HCT116 (cell line): ENCODE data around the gene NPSR1. TPM values are rescaled to one million over a fixed set of nuclear protein-coding genes. Genes with fewer than 3 reads are reported as not detected.

Experiments used
- ATAC-seq: fragments of 200-7000 bp; cut with Tn5 transposase; 2 replicates; pipeline ENCODE4 v1.9.1; 2020; ENCODE audit warnings: mild to moderate bottlenecking, moderate library complexity
- BruUV-seq: library from RNA; stranded (reverse); fragments of 400-500 nt; replicated peaks from 2 replicates; lab custom pipeline; 2021; lab: Mats Ljungman, UMichigan
- CTCF ChIA-PET: fragments of 300-600 bp; sonication (Branson Sonifier 250); formaldehyde crosslinking; loops from one replicate; lab custom pipeline; 2021; ENCODE audit warnings: antibody characterized with exemption; lab: Charles Lee
- POLR2A ChIA-PET: fragments of 300-600, 350-600 bp; sonication (Branson Sonifier 250); formaldehyde crosslinking; loops from one replicate; lab custom pipeline; 2021; ENCODE audit warnings: antibody characterized with exemption; lab: Charles Lee
- RAD21 ChIA-PET, 2 experiments: fragments of 300-600 bp; sonication (Branson Sonifier 250); formaldehyde crosslinking; loops; one replicate each; lab custom pipeline; 2023; ENCODE audit warnings: low total read pairs in 2 of 2; ENCODE audit not compliant: uncharacterized antibody in 2 of 2, unreplicated experiment in 2 of 2, low non-redundant PET in 1 of 2; lab: Charles Lee
- DNase-seq: peaks from one replicate; pipeline ENCODE4 v3.0.0-alpha.2; 2010; ENCODE audit warnings: low read depth, low spot score
- H2AFZ ChIP-seq: fragments of 200-600 bp; shearing (Covaris generic), sonication (generic); 2 replicates; pipeline ENCODE4 v1.6.1; 2017; ENCODE audit warnings: low read depth, mixed run types, mixed read lengths, antibody characterized with exemption, low read length; ENCODE audit not compliant: poor library complexity, severe bottlenecking
- H3K27ac ChIP-seq: 2 replicates; pipeline ENCODE4 v1.5.1; 2012; ENCODE audit warnings: low read depth, low read length
- H3K27me3 ChIP-seq: fragments of 200-600 bp; sonication (generic); 2 replicates; pipeline ENCODE4 v1.6.1; 2016; ENCODE audit warnings: mixed run types, low read length, mixed read lengths; ENCODE audit not compliant: insufficient read depth
- H3K36me3 ChIP-seq, 2 experiments: fragments of 200-500 bp in 1 of 2; fragments of 200-600 bp in 1 of 2; sonication (Bioruptor generic) in 1 of 2; sonication (generic) in 1 of 2; 2 replicates each; pipeline versions ENCODE4 v1.5.1 to v1.6.1; 2014 to 2016; ENCODE audit warnings: low read length in 2 of 2, inconsistent platforms in 1 of 2, mixed read lengths in 1 of 2, mixed run types in 1 of 2; ENCODE audit not compliant: insufficient read depth in 2 of 2, control insufficient read depth in 1 of 2
- H3K4me1 ChIP-seq, 2 experiments: fragments of 200-600 bp in 1 of 2; sonication (generic) in 1 of 2; 2 replicates each; pipeline versions ENCODE4 v1.5.1 to v1.6.1; 2012 to 2017; ENCODE audit warnings: low read length in 2 of 2, inconsistent platforms in 1 of 2, mild to moderate bottlenecking in 1 of 2, mixed read lengths in 1 of 2, mixed run types in 1 of 2, moderate library complexity in 1 of 2; ENCODE audit not compliant: insufficient read depth in 2 of 2, control insufficient read depth in 1 of 2
- H3K4me2 ChIP-seq: fragments of 200-600 bp; sonication (generic); 2 replicates; pipeline ENCODE4 v1.6.1; 2017; ENCODE audit warnings: mixed run types, low read length, mixed read lengths
- H3K4me3 ChIP-seq, 2 experiments: fragments of 200-600 bp in 1 of 2; sonication (generic) in 1 of 2; replicated peaks in 1 of 2; 2 replicates each; pipeline ENCODE4 v1.5.1; 2011 to 2016; ENCODE audit warnings: low read length in 2 of 2, control low read depth in 1 of 2, low read depth in 1 of 2, mild to moderate bottlenecking in 1 of 2, mixed read lengths in 1 of 2, mixed run types in 1 of 2
- H3K79me2 ChIP-seq: fragments of 200-600 bp; sonication (generic); 2 replicates; pipeline ENCODE4 v1.6.1; 2017; ENCODE audit warnings: mild to moderate bottlenecking, mixed run types, low read length, moderate library complexity, mixed read lengths; ENCODE audit not compliant: insufficient read depth
- H3K9ac ChIP-seq: fragments of 200-600 bp; sonication (generic); 2 replicates; pipeline ENCODE4 v1.6.1; 2016; ENCODE audit warnings: low read length, mixed read lengths
- H3K9me2 ChIP-seq: fragments of 200-600 bp; sonication (generic), shearing (Covaris generic); 2 replicates; pipeline ENCODE4 v1.6.1; 2017; ENCODE audit warnings: mixed run types, mild to moderate bottlenecking, moderate library complexity; ENCODE audit not compliant: insufficient read depth
- H3K9me3 ChIP-seq, 2 experiments: fragments of 200-500 bp in 1 of 2; fragments of 200-600 bp in 1 of 2; sonication (Bioruptor generic) in 1 of 2; sonication (generic) in 1 of 2; 2 replicates each; pipeline ENCODE4 v1.6.1; 2014 to 2017; ENCODE audit warnings: low read length in 2 of 2, mixed read lengths in 2 of 2, inconsistent platforms in 1 of 2, low read depth in 1 of 2, mild to moderate bottlenecking in 1 of 2, mixed run types in 1 of 2, moderate library complexity in 1 of 2; ENCODE audit not compliant: control insufficient read depth in 1 of 2, insufficient read depth in 1 of 2
- H4K20me1 ChIP-seq: fragments of 200-600 bp; sonication (generic), shearing (Covaris generic); 2 replicates; pipeline ENCODE4 v1.6.1; 2017; ENCODE audit warnings: mixed run types, mild to moderate bottlenecking, moderate library complexity; ENCODE audit not compliant: insufficient read depth
- CBX3 ChIP-seq: IDR thresholded peaks from 2 replicates; pipeline ENCODE4 v1.6.1; 2012; ENCODE audit warnings: low read depth
- CEBPB ChIP-seq: IDR thresholded peaks from 2 replicates; pipeline ENCODE4 v1.6.1; 2012; ENCODE audit warnings: low read depth
- CTCF ChIP-seq, 3 experiments: fragments of 200-600 bp in 1 of 3; sonication (generic) in 1 of 3; IDR thresholded peaks in 2 of 3; conservative IDR thresholded peaks in 1 of 3; 2 replicates each; pipeline ENCODE4 v1.5.1; 2012 to 2017; ENCODE audit warnings: low read depth in 2 of 3, low read length in 2 of 3, antibody characterized with exemption in 1 of 3, borderline replicate concordance in 1 of 3, control low read depth in 1 of 3, mild to moderate bottlenecking in 1 of 3, mixed read lengths in 1 of 3, mixed run types in 1 of 3, moderate library complexity in 1 of 3; ENCODE audit not compliant: insufficient read depth in 1 of 3
- EGR1 ChIP-seq: IDR thresholded peaks from 2 replicates; pipeline ENCODE4 v1.6.1; 2012; ENCODE audit warnings: low read depth
- EZH2 ChIP-seq: fragments of 200-600 bp; sonication (generic); IDR thresholded peaks from 2 replicates; pipeline ENCODE4 v1.6.1; 2017; ENCODE audit warnings: antibody characterized with exemption, mixed run types
- EZH2phosphoT487 ChIP-seq: fragments of 200-600 bp; IDR thresholded peaks from 2 replicates; pipeline ENCODE4 v1.6.1; 2018; ENCODE audit warnings: antibody characterized with exemption, borderline replicate concordance
- FOSL1 ChIP-seq: IDR thresholded peaks from 2 replicates; pipeline ENCODE4 v1.6.1; 2012; ENCODE audit warnings: low read depth
- JUND ChIP-seq: IDR thresholded peaks from 2 replicates; pipeline ENCODE4 v1.6.1; 2012
- POLR2A ChIP-seq: IDR thresholded peaks from 2 replicates; pipeline ENCODE4 v1.7.0; 2011; ENCODE audit warnings: borderline replicate concordance; ENCODE audit not compliant: insufficient read depth, insufficient read length; ENCODE audit errors: extremely low read depth
- POLR2AphosphoS5 ChIP-seq: IDR thresholded peaks from 2 replicates; pipeline ENCODE4 v1.6.1; 2011; ENCODE audit warnings: mild to moderate bottlenecking, low read depth, low read length, moderate library complexity
- RAD21 ChIP-seq: IDR thresholded peaks from 2 replicates; pipeline ENCODE4 v1.6.1; 2012; ENCODE audit warnings: low read depth, mild to moderate bottlenecking
- REST ChIP-seq: IDR thresholded peaks from 2 replicates; pipeline ENCODE4 v1.6.1; 2012; ENCODE audit warnings: low read depth
- SIN3A ChIP-seq: IDR thresholded peaks from 2 replicates; pipeline ENCODE4 v1.6.1; 2012; ENCODE audit warnings: low read depth
- ZBTB33 ChIP-seq: IDR thresholded peaks from 2 replicates; pipeline ENCODE4 v1.6.1; 2011; ENCODE audit warnings: mild to moderate bottlenecking, low read length, moderate library complexity; ENCODE audit not compliant: insufficient replicate concordance; ENCODE audit errors: extremely low read depth
- ZFX ChIP-seq: fragments of 450-650 bp; IDR thresholded peaks from 2 replicates; pipeline ENCODE4 v1.6.1; 2017
- ZNF274 ChIP-seq: fragments of 200-500 bp; sonication (Bioruptor generic); IDR thresholded peaks from 2 replicates; pipeline ENCODE4 v1.6.1; 2014; ENCODE audit warnings: mild to moderate bottlenecking, low read depth, low read length, inconsistent platforms
- intact Hi-C: fragments of 100-400 bp; cut with micrococcal nuclease; formaldehyde crosslinking; loops from 2 replicates; pipeline ENCODE4 v1.10.0; 2022
- total RNA-seq: library from RNA; stranded (reverse); gene quantifications from one replicate; pipeline ENCODE4 v1.2.1, GENCODE V29; 2021; ENCODE audit not compliant: unreplicated experiment

The NPSR1 gene
- total RNA-seq, 1 experiment from 2014 or later: not detected

- Histone ChIP-seq H3K36me3 (no peaks in the 10 kb centered on the region), H3K4me2 (no peak overlapping the region), H3K79me2 (no peaks in the 10 kb centered on the region), H3K27me3 (no peaks in the 10 kb centered on the region), H3K9me3 (no peaks in the 10 kb centered on the region), H3K9me2 (no peaks in the 10 kb centered on the region), H3K9ac (no peak overlapping the region), H4K20me1 (no peaks in the 10 kb centered on the region), H2AFZ (no peak overlapping the region), H3K4me3 (no peak overlapping the region), H3K27ac (no peak overlapping the region), H3K4me1 (peaks cover 1 to 15% of the 10 kb centered on the region in 2 experiments; a peak in 3 of 4 replicates)
- intact Hi-C loops: no loop called here
- DNase-seq (no peak), ATAC-seq (no peak)
- ChIA-PET CTCF (no interaction called here), POLR2A (no interaction called here), RAD21 (no interaction called here)
- TF ChIP-seq REST: no peak
- TF ChIP-seq EZH2: no peak
- TF ChIP-seq POLR2AphosphoS5: no peak
- TF ChIP-seq CEBPB: no peak
- no peak for TF ChIP-seq POLR2A
- no peak for TF ChIP-seq EZH2phosphoT487
- no peak for TF ChIP-seq EGR1
- no peak for TF ChIP-seq RAD21
- TF ChIP-seq CBX3: no peak
- no peak for TF ChIP-seq SIN3A
- no peak for TF ChIP-seq JUND
- TF ChIP-seq FOSL1: no peak
- TF ChIP-seq CTCF (IDR thresholded peaks at IDR 0.05 in 2 of 3, conservative IDR thresholded peaks at IDR 0.05 in 1 of 3; ENCODE audit: borderline replicate concordance in 1 of 3, insufficient read depth in 1 of 3, low read depth in 2 of 3, low read length in 2 of 3): no peak
- TF ChIP-seq ZNF274: no peak
- no peak for TF ChIP-seq ZFX
- no peak for TF ChIP-seq ZBTB33
- BruUV-seq: no TSS peak
These were observed 173.4 kb downstream of the NPSR1 start for GRCh38 chr7:34831436-34831835.
